OCI-LY1 (cell line): ENCODE measurements around the gene HAUS3.

ENCODE experiments used
- H2AFZ ChIP-seq: fragments of 200-600 bp; sonication (generic), shearing (Covaris generic); 2 replicates; pipeline ENCODE4 v1.6.0; 2014; ENCODE audit warnings: antibody characterized with exemption, mild to moderate bottlenecking, low read length
- H3F3A ChIP-seq: fragments of 200-600 bp; sonication (generic), shearing (Covaris generic); 2 replicates; pipeline ENCODE4 v1.6.0; 2014; ENCODE audit warnings: mild to moderate bottlenecking, antibody characterized with exemption, low read length, moderate library complexity; ENCODE audit not compliant: insufficient read depth
- H3K27ac ChIP-seq: fragments of 200-600 bp; sonication (generic); 2 replicates; pipeline ENCODE4 v1.5.1; 2014; ENCODE audit warnings: low read length, mixed run types, mild to moderate bottlenecking, low read depth; ENCODE audit not compliant: poor library complexity, severe bottlenecking
- H3K27me3 ChIP-seq: fragments of 200-600 bp; sonication (generic); 2 replicates; pipeline ENCODE4 v1.6.0; 2014; ENCODE audit warnings: antibody characterized with exemption, mild to moderate bottlenecking, low read length, moderate library complexity; ENCODE audit not compliant: insufficient read depth
- H3K36me3 ChIP-seq: fragments of 200-600 bp; sonication (generic); 2 replicates; pipeline ENCODE4 v1.6.1; 2014; ENCODE audit warnings: mild to moderate bottlenecking, antibody characterized with exemption, low read length, moderate library complexity, mixed read lengths; ENCODE audit not compliant: insufficient read depth
- H3K4me1 ChIP-seq: fragments of 200-600 bp; sonication (generic); 2 replicates; pipeline ENCODE4 v1.5.1; 2014; ENCODE audit warnings: mild to moderate bottlenecking, low read length, moderate library complexity; ENCODE audit not compliant: insufficient read depth, severe bottlenecking
- H3K4me2 ChIP-seq: fragments of 200-600 bp; sonication (generic), shearing (Covaris generic); 2 replicates; pipeline ENCODE4 v1.6.1; 2014; ENCODE audit warnings: low read length
- H3K4me3 ChIP-seq: fragments of 200-600 bp; sonication (generic); 2 replicates; pipeline ENCODE4 v1.5.1; 2014; ENCODE audit warnings: low read length, low read depth, mild to moderate bottlenecking, mixed read lengths; ENCODE audit not compliant: poor library complexity, severe bottlenecking
- H3K79me2 ChIP-seq: fragments of 200-600 bp; shearing (Covaris generic); 2 replicates; pipeline ENCODE4 v1.6.1; 2016; ENCODE audit warnings: mixed run types, low read length, mixed read lengths; ENCODE audit not compliant: insufficient read depth
- H3K9ac ChIP-seq: fragments of 200-600 bp; sonication (generic), shearing (Covaris generic); 2 replicates; pipeline ENCODE4 v1.6.1; 2014; ENCODE audit warnings: mild to moderate bottlenecking, low read length, mixed read lengths
- H3K9me2 ChIP-seq: fragments of 200-600 bp; sonication (generic), shearing (Covaris generic); 2 replicates; pipeline ENCODE4 v1.6.1; 2014; ENCODE audit warnings: low read depth, mild to moderate bottlenecking, low read length, mixed read lengths
- H3K9me3 ChIP-seq: fragments of 200-600 bp; shearing (Covaris generic); 2 replicates; pipeline ENCODE4 v1.6.1; 2014; ENCODE audit warnings: low read length, mixed read lengths
- H4K20me1 ChIP-seq: fragments of 200-600 bp; sonication (generic), shearing (Covaris generic); 2 replicates; pipeline ENCODE4 v1.6.0; 2016; ENCODE audit warnings: mild to moderate bottlenecking, low read length; ENCODE audit not compliant: insufficient read depth
- CTCF ChIP-seq: fragments of 200-600 bp; sonication (generic), shearing (Covaris generic); IDR thresholded peaks from 2 replicates; pipeline ENCODE4 v1.5.1; 2017; ENCODE audit warnings: mild to moderate bottlenecking, antibody characterized with exemption, low read length, moderate library complexity, mixed read lengths
- EZH2 ChIP-seq: fragments of 200-600 bp; sonication (generic), shearing (Covaris generic); IDR thresholded peaks from 2 replicates; pipeline ENCODE4 v1.8.0; 2017; ENCODE audit warnings: borderline replicate concordance, mixed run types, mild to moderate bottlenecking, antibody characterized with exemption, low read length, moderate library complexity, mixed read lengths

The HAUS3 gene

GRCh38 chr4:2266821-2267220 is 24.9 kb upstream of the HAUS3 start:
- H3K4me1 ChIP-seq: peaks cover 19% of the 10 kb centered on the region
- no peaks in the 10 kb centered on the region for H3K9me3 ChIP-seq
- no peaks in the 10 kb centered on the region for H3K9me2 ChIP-seq
- no peaks in the 10 kb centered on the region for H4K20me1 ChIP-seq
- H3K27ac ChIP-seq: no peak overlapping the region
- H3K36me3 ChIP-seq: no peaks in the 10 kb centered on the region
- no peaks in the 10 kb centered on the region for H3K27me3 ChIP-seq
- H3K4me2 ChIP-seq: no peak overlapping the region
- no peak overlapping the region for H2AFZ ChIP-seq
- H3K79me2 ChIP-seq: no peaks in the 10 kb centered on the region
- no peak overlapping the region for H3K9ac ChIP-seq
- TF ChIP-seq EZH2 (no peak), CTCF (no peak)
- no peak overlapping the region for H3K4me3 ChIP-seq
- no peaks in the 10 kb centered on the region for H3F3A ChIP-seq

GRCh38 chr4:2266181-2266580 is 24.3 kb upstream of the HAUS3 start:
- no peaks in the 10 kb centered on the region for H3K9me2 ChIP-seq
- no peaks in the 10 kb centered on the region for H3K79me2 ChIP-seq
- no peak overlapping the region for H3K27ac ChIP-seq
- no peak overlapping the region for H3K4me3 ChIP-seq
- H3K9ac ChIP-seq: no peak overlapping the region
- H3K4me2 ChIP-seq: no peak overlapping the region
- no peaks in the 10 kb centered on the region for H3K36me3 ChIP-seq
- H3F3A ChIP-seq: no peaks in the 10 kb centered on the region
- no peaks in the 10 kb centered on the region for H4K20me1 ChIP-seq
- H3K27me3 ChIP-seq: no peaks in the 10 kb centered on the region
- H3K4me1 ChIP-seq: peaks cover 19% of the 10 kb centered on the region
- no peaks in the 10 kb centered on the region for H3K9me3 ChIP-seq
- no peak overlapping the region for H2AFZ ChIP-seq
- TF ChIP-seq CTCF: no peak
- no peak for TF ChIP-seq EZH2

- H3K4me2 ChIP-seq: no peak overlapping the region
- no peak overlapping the region for H3K27ac ChIP-seq
- H3K9me3 ChIP-seq: no peaks in the 10 kb centered on the region
- no peaks in the 10 kb centered on the region for H3F3A ChIP-seq
- no peaks in the 10 kb centered on the region for H3K36me3 ChIP-seq
- no peak overlapping the region for H3K4me3 ChIP-seq
- no peaks in the 10 kb centered on the region for H3K79me2 ChIP-seq
- TF ChIP-seq CTCF (no peak), EZH2 (no peak)
- no peaks in the 10 kb centered on the region for H4K20me1 ChIP-seq
- no peaks in the 10 kb centered on the region for H3K9me2 ChIP-seq
- no peak overlapping the region for H3K9ac ChIP-seq
- H3K27me3 ChIP-seq: no peaks in the 10 kb centered on the region
- H2AFZ ChIP-seq: no peak overlapping the region
- H3K4me1 ChIP-seq: peaks cover 24% of the 10 kb centered on the region
Observed at GRCh38 chr4:2265113-2266110, 23.5 kb upstream of the HAUS3 start.
